Endothelial cell of umbilical vein (primary cell): ENCODE results near the gene IL16. TPM values are rescaled to one million over a fixed set of nuclear protein-coding genes. Genes with fewer than 3 reads are reported as not detected.

Source experiments
- BruUV-seq: library from RNA; stranded (reverse); fragments of 400-500 nt; replicated peaks from 2 replicates; lab custom pipeline; 2021; lab: Mats Ljungman, UMichigan
- CTCF ChIA-PET: fragments of 300-600, 350-600 bp; sonication (Branson Sonifier 250); formaldehyde crosslinking; loops from one replicate; lab custom pipeline; 2021; ENCODE audit warnings: antibody characterized with exemption, inconsistent platforms; lab: Charles Lee
- POLR2A ChIA-PET: fragments of 300-600, 350-600 bp; sonication (Branson Sonifier 250); formaldehyde crosslinking; loops from one replicate; lab custom pipeline; 2021; ENCODE audit warnings: antibody characterized with exemption, inconsistent platforms; lab: Charles Lee
- DNase-seq: peaks from one replicate; pipeline ENCODE4 v3.0.0-alpha.2; 2011; ENCODE audit warnings: low read depth, low spot score
- FAIRE-seq: peaks from 2 replicates; lab custom pipeline; 2011; peaks lifted over from hg19 to GRCh38; lab: Jason Lieb, UNC
- H2AFZ ChIP-seq: 2 replicates; pipeline ENCODE4 v1.6.0; 2012; ENCODE audit warnings: low read depth, low read length, control low read depth, inconsistent platforms
- H3K27ac ChIP-seq: 2 replicates; pipeline ENCODE4 v1.5.1; 2011; ENCODE audit warnings: low read depth, mild to moderate bottlenecking, control low read depth, low read length, moderate library complexity; ENCODE audit not compliant: insufficient read depth
- H3K27me3 ChIP-seq, 2 experiments: 2 replicates each; pipeline versions ENCODE4 v1.6.0 to v1.6.1; 2011; ENCODE audit warnings: low read length in 2 of 2, mixed read lengths in 1 of 2; ENCODE audit not compliant: control insufficient read depth in 2 of 2, insufficient read depth in 2 of 2
- H3K36me3 ChIP-seq, 2 experiments: 2 replicates in 1 of 2; 3 replicates in 1 of 2; pipeline ENCODE4 v1.5.1; 2011; ENCODE audit warnings: low read length in 2 of 2, mild to moderate bottlenecking in 1 of 2, moderate library complexity in 1 of 2; ENCODE audit not compliant: control insufficient read depth in 2 of 2, insufficient read depth in 2 of 2; ENCODE audit errors: extremely low read depth in 1 of 2
- H3K4me1 ChIP-seq: 3 replicates; pipeline ENCODE4 v1.5.1; 2011; ENCODE audit warnings: mild to moderate bottlenecking, low read length; ENCODE audit not compliant: control insufficient read depth, insufficient read depth; ENCODE audit errors: extremely low read depth
- H3K4me2 ChIP-seq: 2 replicates; pipeline ENCODE4 v1.6.1; 2011; ENCODE audit warnings: low read length, control low read depth, mixed read lengths; ENCODE audit not compliant: insufficient read depth
- H3K4me3 ChIP-seq, 3 experiments: fragments of 200-600 bp in 1 of 3; sonication (generic), shearing (Covaris generic) in 1 of 3; replicated peaks in 1 of 3; 2 replicates each; pipeline ENCODE4 v1.5.1; 2011 to 2016; ENCODE audit warnings: control low read depth in 3 of 3, low read length in 3 of 3, mild to moderate bottlenecking in 2 of 3, inconsistent platforms in 1 of 3, low read depth in 1 of 3, moderate library complexity in 1 of 3; ENCODE audit not compliant: insufficient read depth in 1 of 3
- H3K79me2 ChIP-seq: 2 replicates; pipeline ENCODE4 v1.6.0; 2012; ENCODE audit warnings: low read length, inconsistent platforms; ENCODE audit not compliant: control insufficient read depth, insufficient read depth
- H3K9ac ChIP-seq: replicated peaks from 2 replicates; pipeline ENCODE3; 2011; ENCODE audit warnings: low read length, control low read depth; ENCODE audit not compliant: insufficient read depth; ENCODE audit errors: extremely low read depth
- H3K9me1 ChIP-seq: replicated peaks from 3 replicates; pipeline ENCODE4 v1.6.0; 2011; ENCODE audit warnings: mild to moderate bottlenecking, low read length; ENCODE audit not compliant: control insufficient read depth, insufficient read depth; ENCODE audit errors: extremely low read depth
- H3K9me3 ChIP-seq: replicated peaks from 2 replicates; pipeline ENCODE4 v1.5.1; 2012; ENCODE audit warnings: low read length, inconsistent platforms; ENCODE audit not compliant: control insufficient read depth, insufficient read depth
- H4K20me1 ChIP-seq: replicated peaks from 2 replicates; pipeline ENCODE3; 2011; ENCODE audit warnings: mild to moderate bottlenecking, low read length; ENCODE audit not compliant: control insufficient read depth, insufficient read depth; ENCODE audit errors: extremely low read depth
- CTCF ChIP-seq, 2 donors: IDR thresholded peaks; 1 replicate in 1 of 2; 2 replicates in 1 of 2; pipeline ENCODE4 v1.5.1; 2011; ENCODE audit warnings: low read length in 2 of 2, mild to moderate bottlenecking in 2 of 2, moderate library complexity in 2 of 2, control low read depth in 1 of 2, inconsistent platforms in 1 of 2, low read depth in 1 of 2; ENCODE audit not compliant: insufficient read depth in 1 of 2; ENCODE audit errors: extremely low read depth in 1 of 2
- EZH2 ChIP-seq: IDR thresholded peaks from 2 replicates; pipeline ENCODE4 v1.6.1; 2012; ENCODE audit warnings: borderline replicate concordance, low read depth, mild to moderate bottlenecking, moderate library complexity, low read length, inconsistent platforms; ENCODE audit not compliant: severe bottlenecking
- FOS ChIP-seq: IDR thresholded peaks from 2 replicates; pipeline ENCODE4 v1.6.1; 2011; ENCODE audit warnings: mild to moderate bottlenecking, low read length, moderate library complexity, borderline replicate concordance; ENCODE audit not compliant: insufficient read depth
- GATA2 ChIP-seq: IDR thresholded peaks from 2 replicates; pipeline ENCODE4 v1.7.0; 2011; ENCODE audit warnings: low read depth, mild to moderate bottlenecking, moderate library complexity, mixed read lengths, low read length; ENCODE audit not compliant: insufficient read length, insufficient read depth
- JUN ChIP-seq: IDR thresholded peaks from 2 replicates; pipeline ENCODE4 v1.6.1; 2011; ENCODE audit warnings: borderline replicate concordance, low read depth; ENCODE audit not compliant: insufficient read length, insufficient read depth
- MAX ChIP-seq: IDR thresholded peaks from 2 replicates; pipeline ENCODE4 v1.6.1; 2011; ENCODE audit not compliant: insufficient read depth, insufficient read length
- MYC ChIP-seq: IDR thresholded peaks from one replicate; pipeline ENCODE4 v1.6.1; 2011; ENCODE audit warnings: mild to moderate bottlenecking, low read depth, low read length
- POLR2A ChIP-seq: IDR thresholded peaks from 2 replicates; pipeline ENCODE4 v1.6.1; 2012; ENCODE audit warnings: low read depth, mild to moderate bottlenecking, control low read depth, low read length
- POLR2AphosphoS5 ChIP-seq: IDR thresholded peaks from 2 replicates; pipeline ENCODE4 v1.6.1; 2012; ENCODE audit warnings: low read depth, mild to moderate bottlenecking, control low read depth, low read length, moderate library complexity; ENCODE audit not compliant: insufficient read depth
- dilution Hi-C: fragments of 300-500 bp; cut with MboI; formaldehyde crosslinking; loops from one replicate; pipeline ENCODE4 v1.15.0; 2019; ENCODE audit warnings: low sequenced_read_pairs; ENCODE audit not compliant: extremely low pct_ligation_motif_present
- intact Hi-C: fragments of 100-400 bp; cut with micrococcal nuclease; formaldehyde crosslinking; loops from one replicate; pipeline ENCODE4 v1.10.0; 2022
- polyA plus RNA-seq, 4 experiments: library from polyadenylated mRNA; depleted of rRNA in 3 of 4; stranded (reverse) in 3 of 4; unstranded in 1 of 4; fragments of >200 nt; gene quantifications; 2 replicates each; pipeline versions ENCODE4 v1.2.1 to v1.2.3, GENCODE V29; 2011 to 2012; ENCODE audit warnings: missing spikeins in 1 of 4
- total RNA-seq: library from RNA; stranded (reverse); gene quantifications from 2 replicates; pipeline ENCODE4 v1.2.3, GENCODE V29; 2021

The IL16 gene
- total and polyA plus RNA-seq, 2 donors (not counting 3 experiments of a cell fraction or from before 2014, with no cell fraction given): 0.29 to 2.1 TPM

- Histone ChIP-seq H3K4me2 (no peak overlapping the region), H3K9ac (no peak overlapping the region), H3K9me1 (no peaks in the 10 kb centered on the region), H3K4me1 (no peaks in the 10 kb centered on the region), H3K79me2 (no peaks in the 10 kb centered on the region), H3K27ac (no peak overlapping the region), H3K9me3 (no peaks in the 10 kb centered on the region), H3K4me3 (no peak overlapping the region), H3K27me3 (peaks cover 0 to 2% of the 10 kb centered on the region in 2 experiments), H2AFZ (no peak overlapping the region), H3K36me3 (no peaks in the 10 kb centered on the region), H4K20me1 (no peaks in the 10 kb centered on the region)
- BruUV-seq: no TSS peak
- ChIA-PET POLR2A (no interaction called here), CTCF (interaction anchor here (1.1 to 1.8 kb wide), 4 partner anchors 11 to 131 kb away, joined by 3 to 8 read pairs (median 4); no protein-coding TSS in a partner anchor)
- dilution Hi-C loops: no loop called here
- DNase-seq: no peak
- TF ChIP-seq MYC (no peak), MAX (no peak), GATA2 (no peak), FOS (no peak), CTCF (IDR thresholded peaks at IDR 0.05; ENCODE audit: extremely low read depth in 1 of 2, insufficient read depth in 1 of 2, low read depth in 1 of 2, low read length in 2 of 2) (no peak), EZH2 (no peak), POLR2A (no peak), POLR2AphosphoS5 (no peak), JUN (no peak)
- no peak for FAIRE-seq
- intact Hi-C loops: no loop called here
These were observed 90.0 kb downstream of the IL16 start for GRCh38 chr15:81286621-81287121.
